ENCODE measurements around the gene KRTAP4-12.
"Not testable (repeated sequence)": the region's sequence is repeated elsewhere in the genome, so short reads cannot be mapped to it uniquely, and the experiment has no call there.

Gene KRTAP4-12

GRCh38 chr17:41098481-41098880 lies 25.5 kb downstream of the KRTAP4-12 start:
- in situ Hi-C loops (cut with MboI; ENCODE audit: low sequenced_read_pairs, unreplicated experiment): no loop called here
- no peak for DNase-seq (ENCODE audit: low spot score)
- TF ChIP-seq CTCF (IDR thresholded peaks at IDR 0.05; ENCODE audit: borderline replicate concordance, control extremely low read depth, extremely low read depth, insufficient read depth, missing control alignments): no peak

- in situ Hi-C loops (cut with MboI; ENCODE audit: low sequenced_read_pairs, unreplicated experiment): no loop called here
- TF ChIP-seq CTCF (IDR thresholded peaks at IDR 0.05; ENCODE audit: borderline replicate concordance, control extremely low read depth, extremely low read depth, insufficient read depth, missing control alignments): no peak
- no peak for DNase-seq (ENCODE audit: low spot score)
These were observed 25.9 kb downstream of the KRTAP4-12 start, which contains the start of gene KRTAP4-8 for GRCh38 chr17:41098042-41098441. Gene KRTAP4-8, minus strand, starts transcription at chr17:41098142. Its CDS starts 58 bp downstream, at chr17:41098084.

DNA sequence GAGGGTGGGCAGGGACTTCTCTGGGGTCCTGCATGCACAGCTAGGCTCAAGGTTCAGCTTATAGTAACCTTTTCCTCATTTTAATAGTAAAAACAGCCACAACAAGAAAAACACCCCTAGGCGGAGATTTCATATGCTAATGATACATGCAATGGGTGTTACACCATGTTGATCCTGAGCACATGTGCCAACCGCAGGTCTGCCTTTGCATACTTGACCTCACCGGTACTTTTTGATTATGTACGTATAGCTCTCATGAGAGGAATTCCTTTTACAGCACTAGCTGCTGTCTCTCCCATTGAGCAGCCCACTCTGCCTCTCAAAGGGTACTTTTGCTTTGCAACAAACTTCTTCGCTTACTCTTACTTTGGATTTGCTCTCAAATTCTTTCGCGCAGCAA lies 27.9 kb downstream of the KRTAP4-12 start:
- DNase-seq (ENCODE audit: low spot score): no peak
- no peak for TF ChIP-seq CTCF (IDR thresholded peaks at IDR 0.05; ENCODE audit: borderline replicate concordance, control extremely low read depth, extremely low read depth, insufficient read depth, missing control alignments)
- in situ Hi-C loops (cut with MboI; ENCODE audit: low sequenced_read_pairs, unreplicated experiment): no loop called here

- DNase-seq (ENCODE audit: low spot score); in situ Hi-C loops (cut with MboI; ENCODE audit: low sequenced_read_pairs, unreplicated experiment): not testable (repeated sequence)
These were observed 35.1 kb downstream of the KRTAP4-12 start for GRCh38 chr17:41088760-41089352.

DNA sequence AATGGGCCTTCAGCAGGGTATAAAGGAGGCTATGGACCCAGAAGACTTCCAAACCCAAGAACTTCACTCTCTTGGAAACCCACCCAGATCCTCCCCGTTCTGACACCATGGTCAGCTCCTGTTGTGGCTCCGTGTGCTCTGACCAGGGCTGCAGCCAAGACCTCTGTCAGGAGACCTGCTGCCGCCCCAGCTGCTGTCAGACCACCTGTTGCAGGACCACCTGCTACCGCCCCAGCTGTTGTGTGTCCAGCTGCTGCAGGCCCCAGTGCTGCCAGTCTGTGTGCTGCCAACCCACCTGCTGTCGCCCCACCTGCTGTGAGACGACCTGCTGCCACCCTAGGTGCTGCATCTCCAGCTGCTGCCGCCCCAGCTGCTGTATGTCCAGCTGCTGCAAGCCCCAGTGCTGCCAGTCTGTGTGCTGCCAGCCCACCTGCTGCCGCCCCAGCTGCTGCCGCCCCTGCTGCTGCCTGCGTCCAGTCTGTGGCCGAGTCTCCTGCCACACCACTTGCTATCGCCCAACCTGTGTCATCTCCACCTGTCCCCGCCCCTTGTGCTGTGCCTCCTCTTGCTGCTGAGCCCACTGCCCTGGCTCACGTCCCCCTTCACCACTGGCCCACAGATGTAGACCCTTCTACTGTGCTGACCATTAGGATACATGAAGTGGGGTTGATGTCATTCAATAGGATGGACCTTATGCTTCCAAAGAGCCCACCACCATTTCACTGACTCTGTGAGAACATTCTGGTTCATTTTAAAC lies 39.7 kb downstream of the KRTAP4-12 start, which contains the start of gene KRTAP4-7:
KRTAP4-7 (plus strand) TSS at position 51 of the 757 bp plus-strand sequence; CDS start at position 108, 57 bp downstream.
- in situ Hi-C loops (cut with MboI; ENCODE audit: low sequenced_read_pairs, unreplicated experiment); DNase-seq (ENCODE audit: low spot score): not testable (repeated sequence)

- DNase-seq (ENCODE audit: low spot score); in situ Hi-C loops (cut with MboI; ENCODE audit: low sequenced_read_pairs, unreplicated experiment): not testable (repeated sequence)
These were observed 40.6 kb downstream of the KRTAP4-12 start for GRCh38 chr17:41083427-41083826.

DNA sequence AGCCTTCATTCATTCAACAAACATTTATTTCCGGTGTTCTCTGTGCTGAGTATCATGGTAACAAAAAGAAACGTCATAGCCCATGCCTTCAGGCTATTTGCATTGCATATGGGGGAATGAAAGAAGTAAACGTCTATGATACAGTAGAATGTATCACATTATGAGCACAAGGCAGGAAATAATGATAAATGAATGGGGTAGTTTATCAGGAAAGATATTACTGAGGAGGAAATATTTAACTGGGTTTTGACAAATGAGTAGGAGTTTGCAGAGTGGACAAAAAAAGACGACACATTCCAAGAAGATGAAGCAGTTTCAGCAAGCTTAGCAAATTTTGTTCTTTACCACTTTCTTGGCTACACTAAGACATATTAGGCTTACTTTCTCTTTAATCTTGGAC lies 41.4 kb downstream of the KRTAP4-12 start:
- in situ Hi-C loops (cut with MboI; ENCODE audit: low sequenced_read_pairs, unreplicated experiment): no loop called here
- no peak for DNase-seq (ENCODE audit: low spot score)
- no peak for TF ChIP-seq CTCF (IDR thresholded peaks at IDR 0.05; ENCODE audit: borderline replicate concordance, control extremely low read depth, extremely low read depth, insufficient read depth, missing control alignments)

DNA sequence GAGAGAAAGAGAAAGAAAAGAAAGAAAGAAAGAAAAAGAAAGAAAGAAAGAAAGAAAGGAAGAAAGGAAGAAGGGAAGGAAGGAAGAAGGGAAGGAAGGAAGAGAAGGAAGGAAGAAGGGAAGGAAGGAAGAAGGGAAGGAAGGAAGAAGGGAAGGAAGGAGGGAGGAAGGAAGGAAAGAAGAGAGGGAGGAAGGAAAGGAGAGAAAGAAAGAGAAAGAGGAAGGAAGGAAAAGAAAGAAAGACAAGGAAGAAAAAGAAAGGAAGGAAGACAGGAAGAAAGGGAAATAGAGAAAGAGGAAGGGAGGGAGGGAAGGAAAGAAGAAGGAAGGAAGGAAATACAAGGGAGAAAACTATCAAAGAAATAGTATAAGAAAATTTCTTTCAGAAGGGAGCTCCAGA lies 47.2 kb downstream of the KRTAP4-12 start:
- DNase-seq (ENCODE audit: low spot score): no peak
- TF ChIP-seq CTCF (IDR thresholded peaks at IDR 0.05; ENCODE audit: borderline replicate concordance, control extremely low read depth, extremely low read depth, insufficient read depth, missing control alignments): no peak
- in situ Hi-C loops (cut with MboI; ENCODE audit: low sequenced_read_pairs, unreplicated experiment): no loop called here
